ENCODE data around the gene FAM32A.

Gene FAM32A

GRCh38 chr19:16222806-16223205 lies 37.6 kb downstream of the FAM32A start:
- no peak for DNase-seq (ENCODE audit: extremely low read depth, low read depth)
- H3K4me3 ChIP-seq (replicated peaks; ENCODE audit: low read depth, low read length): no peak overlapping the region
- TF ChIP-seq CTCF (IDR thresholded peaks at IDR 0.05; ENCODE audit: low read depth, low read length, missing control alignments): no peak

GRCh38 chr19:16223746-16224145 lies 38.5 kb downstream of the FAM32A start:
- no peak for TF ChIP-seq CTCF (IDR thresholded peaks at IDR 0.05; ENCODE audit: low read depth, low read length, missing control alignments)
- no peak overlapping the region for H3K4me3 ChIP-seq (replicated peaks; ENCODE audit: low read depth, low read length)
- DNase-seq (ENCODE audit: extremely low read depth, low read depth): no peak

GRCh38 chr19:16224293-16225045 lies 39.3 kb downstream of the FAM32A start:
- no peak for DNase-seq (ENCODE audit: extremely low read depth, low read depth)
- no peak overlapping the region for H3K4me3 ChIP-seq (replicated peaks; ENCODE audit: low read depth, low read length)
- TF ChIP-seq CTCF (IDR thresholded peaks at IDR 0.05; ENCODE audit: low read depth, low read length, missing control alignments): no peak

- TF ChIP-seq CTCF (IDR thresholded peaks at IDR 0.05; ENCODE audit: low read depth, low read length, missing control alignments): no peak
- DNase-seq (ENCODE audit: extremely low read depth, low read depth): no peak
- H3K4me3 ChIP-seq (replicated peaks; ENCODE audit: low read depth, low read length): no peak overlapping the region
These were observed 40.3 kb downstream of the FAM32A start for GRCh38 chr19:16225279-16226183.

- TF ChIP-seq CTCF (IDR thresholded peaks at IDR 0.05; ENCODE audit: low read depth, low read length, missing control alignments): no peak
- DNase-seq (ENCODE audit: extremely low read depth, low read depth): no peak
- no peak overlapping the region for H3K4me3 ChIP-seq (replicated peaks; ENCODE audit: low read depth, low read length)
These were observed 41.0 kb downstream of the FAM32A start for GRCh38 chr19:16226184-16226591.

GRCh38 chr19:16226878-16227836 lies 41.9 kb downstream of the FAM32A start:
- DNase-seq (ENCODE audit: extremely low read depth, low read depth): no peak
- no peak for TF ChIP-seq CTCF (IDR thresholded peaks at IDR 0.05; ENCODE audit: low read depth, low read length, missing control alignments)
- H3K4me3 ChIP-seq (replicated peaks; ENCODE audit: low read depth, low read length): no peak overlapping the region

All from HFF-Myc (cell line).